ENCODE measurements around the gene SQOR.

The SQOR gene

DNA sequence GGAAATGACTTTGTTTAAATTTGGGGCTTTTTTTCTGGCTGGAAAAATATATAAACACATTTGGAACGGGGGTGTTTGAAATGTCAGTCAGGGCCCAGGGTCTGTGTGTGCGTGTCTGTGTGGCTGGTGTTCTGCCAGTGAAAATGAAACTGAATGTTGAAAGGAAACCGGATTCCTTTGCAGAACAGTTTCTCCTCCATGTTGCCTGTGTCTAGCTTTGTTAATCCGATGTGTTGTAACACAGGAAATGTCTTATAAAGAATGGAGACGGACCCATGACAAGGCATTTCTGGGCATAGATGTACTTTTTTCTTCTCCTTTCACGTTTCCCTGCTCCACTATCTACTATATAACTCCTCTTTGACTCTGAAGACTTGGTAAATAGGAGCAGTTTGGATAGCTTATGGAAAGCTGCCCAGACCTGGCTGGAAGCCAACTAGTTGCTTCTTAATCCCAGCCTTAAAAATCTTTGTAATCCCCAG, 2.8 kb downstream of the SQOR start:
- Histone ChIP-seq H2BK12ac (ENCODE audit: low read length) (no peak overlapping the region), H2BK120ac (ENCODE audit: low read depth, low read length) (no peak overlapping the region), H3K79me1 (ENCODE audit: low read depth, low read length) (no peaks in the 10 kb centered on the region), H3K4me2 (ENCODE audit: insufficient read depth, low read length, poor library complexity, severe bottlenecking) (no peak overlapping the region), H3K36me3 (replicated peaks in 1 of 2; ENCODE audit: control insufficient read depth in 2 of 2, insufficient read depth in 2 of 2, low read length in 2 of 2) (no peaks in the 10 kb centered on the region), H3K18ac (ENCODE audit: low read length) (no peak overlapping the region), H4K8ac (ENCODE audit: low read depth, low read length) (no peak overlapping the region), H3K9me3 (replicated peaks in 1 of 2; ENCODE audit: control insufficient read depth in 2 of 2, insufficient read depth in 1 of 2, low read depth in 1 of 2, low read length in 2 of 2) (no peaks in the 10 kb centered on the region), H3K9ac (ENCODE audit: low read depth, low read length, poor library complexity) (no peak overlapping the region), H2BK5ac (ENCODE audit: low read length) (no peak overlapping the region), H3K23ac (ENCODE audit: low read depth, low read length, poor library complexity) (no peak overlapping the region), H2BK15ac (ENCODE audit: low read length) (no peak overlapping the region), H3K4ac (ENCODE audit: low read length) (no peak overlapping the region), H3K27ac (replicated peaks; ENCODE audit: low read length) (no peak overlapping the region), H4K91ac (ENCODE audit: low read depth, low read length, poor library complexity) (no peak overlapping the region), H3K4me1 (ENCODE audit: control insufficient read depth in 2 of 2, insufficient read depth in 1 of 2, low read depth in 1 of 2, low read length in 2 of 2) (peaks cover 0 to 5% of the 10 kb centered on the region in 2 donors), H3K4me3 (ENCODE audit: low read length in 2 of 2) (no peak overlapping the region), H2AFZ (ENCODE audit: low read length) (peak overlapping the region; percentile 85), H3K14ac (ENCODE audit: low read length) (no peak overlapping the region), H2AK5ac (ENCODE audit: low read depth, low read length) (no peak overlapping the region), H3K27me3 (ENCODE audit: control insufficient read depth in 3 of 3, insufficient read depth in 3 of 3, low read depth in 1 of 3, low read length in 3 of 3) (peaks cover 0 to 40% (median 15%) of the 10 kb centered on the region in 3 experiments)
- WGBS, 2 donors (ENCODE audit: extremely low coverage in 2 of 2, insufficient read length in 2 of 2, insufficient replicate concordance in 1 of 2) = no CpG with 5 or more reads among the region's 6 CpGs
- no peak for DNase-seq (ENCODE audit: low spot score)

DNA sequence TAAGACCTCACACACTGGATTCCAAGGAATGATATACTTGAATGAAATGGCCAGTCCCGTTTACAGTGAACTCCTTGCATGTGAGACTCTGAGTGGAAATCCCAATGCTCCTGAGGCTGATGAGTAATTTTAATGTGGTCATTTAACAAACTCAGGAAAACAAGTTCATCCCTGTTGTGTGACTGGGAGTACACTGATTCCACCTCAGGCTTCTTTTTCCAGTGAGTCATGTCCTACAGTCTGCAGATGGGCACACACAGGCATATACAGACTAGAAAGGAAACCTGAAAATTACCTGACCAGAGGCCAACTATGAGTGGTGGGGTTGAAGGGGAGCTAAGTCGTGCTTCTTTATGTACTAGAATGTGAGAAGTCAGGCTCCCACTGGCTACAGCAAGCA, 5.8 kb downstream of the SQOR start:
- Histone ChIP-seq H2AFZ (ENCODE audit: low read length) (no peak overlapping the region), H3K27ac (replicated peaks; ENCODE audit: low read length) (no peak overlapping the region), H2BK12ac (ENCODE audit: low read length) (no peak overlapping the region), H4K8ac (ENCODE audit: low read depth, low read length) (no peak overlapping the region), H2BK120ac (ENCODE audit: low read depth, low read length) (no peak overlapping the region), H2BK5ac (ENCODE audit: low read length) (no peak overlapping the region), H2BK15ac (ENCODE audit: low read length) (no peak overlapping the region), H3K4me2 (ENCODE audit: insufficient read depth, low read length, poor library complexity, severe bottlenecking) (no peak overlapping the region), H3K18ac (ENCODE audit: low read length) (no peak overlapping the region), H4K91ac (ENCODE audit: low read depth, low read length, poor library complexity) (no peak overlapping the region), H2AK5ac (ENCODE audit: low read depth, low read length) (no peak overlapping the region), H3K27me3 (ENCODE audit: control insufficient read depth in 3 of 3, insufficient read depth in 3 of 3, low read depth in 1 of 3, low read length in 3 of 3) (peaks cover 0 to 19% (median 2%) of the 10 kb centered on the region in 3 experiments), H3K4me1 (ENCODE audit: control insufficient read depth in 2 of 2, insufficient read depth in 1 of 2, low read depth in 1 of 2, low read length in 2 of 2) (peaks cover 0 to 2% of the 10 kb centered on the region in 2 donors), H3K36me3 (replicated peaks in 1 of 2; ENCODE audit: control insufficient read depth in 2 of 2, insufficient read depth in 2 of 2, low read length in 2 of 2) (no peaks in the 10 kb centered on the region), H3K9me3 (replicated peaks in 1 of 2; ENCODE audit: control insufficient read depth in 2 of 2, insufficient read depth in 1 of 2, low read depth in 1 of 2, low read length in 2 of 2) (no peaks in the 10 kb centered on the region), H3K79me1 (ENCODE audit: low read depth, low read length) (no peaks in the 10 kb centered on the region), H3K9ac (ENCODE audit: low read depth, low read length, poor library complexity) (no peak overlapping the region), H3K4me3 (ENCODE audit: low read length in 2 of 2) (no peak overlapping the region), H3K23ac (ENCODE audit: low read depth, low read length, poor library complexity) (no peak overlapping the region), H3K14ac (ENCODE audit: low read length) (no peak overlapping the region), H3K4ac (ENCODE audit: low read length) (no peak overlapping the region)
- no CpG with 5 or more reads among the region's 2 CpGs for WGBS, 2 donors (ENCODE audit: extremely low coverage in 2 of 2, insufficient read length in 2 of 2, insufficient replicate concordance in 1 of 2)
- no peak for DNase-seq (ENCODE audit: low spot score)

DNA sequence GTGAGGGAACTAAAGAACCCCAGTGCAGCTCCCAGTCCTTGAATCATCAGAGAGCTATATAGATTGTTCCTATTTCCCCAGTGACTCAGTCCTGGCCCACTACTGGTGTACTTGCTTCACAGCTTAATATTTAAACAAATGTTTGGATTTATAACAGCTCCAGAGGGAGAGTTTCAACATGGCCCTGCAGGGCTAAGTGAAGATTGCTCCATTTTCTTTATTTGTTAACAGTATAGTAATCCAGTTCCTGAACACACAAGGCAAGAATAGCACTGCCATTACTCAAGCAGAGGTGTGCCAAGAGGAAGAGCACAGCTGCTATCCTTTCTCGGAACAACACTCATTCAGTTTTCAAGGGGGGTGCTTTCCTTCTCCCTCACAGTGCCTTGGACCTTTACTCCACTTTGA, 6.5 kb downstream of the SQOR start:
- H3K27me3 ChIP-seq (ENCODE audit: control insufficient read depth in 3 of 3, insufficient read depth in 3 of 3, low read depth in 1 of 3, low read length in 3 of 3) = peaks cover 0 to 14% (median 0%) of the 10 kb centered on the region in 3 experiments
- H2BK120ac ChIP-seq (ENCODE audit: low read depth, low read length) = no peak overlapping the region
- H3K14ac ChIP-seq (ENCODE audit: low read length) = no peak overlapping the region
- no peak overlapping the region for H2BK5ac ChIP-seq (ENCODE audit: low read length)
- H3K27ac ChIP-seq (replicated peaks; ENCODE audit: low read length) = no peak overlapping the region
- no peak overlapping the region for H4K91ac ChIP-seq (ENCODE audit: low read depth, low read length, poor library complexity)
- H3K23ac ChIP-seq (ENCODE audit: low read depth, low read length, poor library complexity) = no peak overlapping the region
- no peak overlapping the region for H3K4ac ChIP-seq (ENCODE audit: low read length)
- no peak for DNase-seq (ENCODE audit: low spot score)
- WGBS, 2 donors (ENCODE audit: extremely low coverage in 2 of 2, insufficient read length in 2 of 2, insufficient replicate concordance in 1 of 2) = no CpG with 5 or more reads among the region's 1 CpG
- no peaks in the 10 kb centered on the region for H3K79me1 ChIP-seq (ENCODE audit: low read depth, low read length)
- peaks cover 0 to 2% of the 10 kb centered on the region in 2 donors for H3K4me1 ChIP-seq (ENCODE audit: control insufficient read depth in 2 of 2, insufficient read depth in 1 of 2, low read depth in 1 of 2, low read length in 2 of 2)
- no peaks in the 10 kb centered on the region for H3K36me3 ChIP-seq (replicated peaks in 1 of 2; ENCODE audit: control insufficient read depth in 2 of 2, insufficient read depth in 2 of 2, low read length in 2 of 2)
- no peak overlapping the region for H2AFZ ChIP-seq (ENCODE audit: low read length)
- no peak overlapping the region for H2BK12ac ChIP-seq (ENCODE audit: low read length)
- H3K4me3 ChIP-seq (ENCODE audit: low read length in 2 of 2) = no peak overlapping the region
- no peak overlapping the region for H3K9ac ChIP-seq (ENCODE audit: low read depth, low read length, poor library complexity)
- no peak overlapping the region for H4K8ac ChIP-seq (ENCODE audit: low read depth, low read length)
- H2BK15ac ChIP-seq (ENCODE audit: low read length) = no peak overlapping the region
- no peaks in the 10 kb centered on the region for H3K9me3 ChIP-seq (replicated peaks in 1 of 2; ENCODE audit: control insufficient read depth in 2 of 2, insufficient read depth in 1 of 2, low read depth in 1 of 2, low read length in 2 of 2)
- no peak overlapping the region for H3K4me2 ChIP-seq (ENCODE audit: insufficient read depth, low read length, poor library complexity, severe bottlenecking)
- H3K18ac ChIP-seq (ENCODE audit: low read length) = no peak overlapping the region
- no peak overlapping the region for H2AK5ac ChIP-seq (ENCODE audit: low read depth, low read length)

DNA sequence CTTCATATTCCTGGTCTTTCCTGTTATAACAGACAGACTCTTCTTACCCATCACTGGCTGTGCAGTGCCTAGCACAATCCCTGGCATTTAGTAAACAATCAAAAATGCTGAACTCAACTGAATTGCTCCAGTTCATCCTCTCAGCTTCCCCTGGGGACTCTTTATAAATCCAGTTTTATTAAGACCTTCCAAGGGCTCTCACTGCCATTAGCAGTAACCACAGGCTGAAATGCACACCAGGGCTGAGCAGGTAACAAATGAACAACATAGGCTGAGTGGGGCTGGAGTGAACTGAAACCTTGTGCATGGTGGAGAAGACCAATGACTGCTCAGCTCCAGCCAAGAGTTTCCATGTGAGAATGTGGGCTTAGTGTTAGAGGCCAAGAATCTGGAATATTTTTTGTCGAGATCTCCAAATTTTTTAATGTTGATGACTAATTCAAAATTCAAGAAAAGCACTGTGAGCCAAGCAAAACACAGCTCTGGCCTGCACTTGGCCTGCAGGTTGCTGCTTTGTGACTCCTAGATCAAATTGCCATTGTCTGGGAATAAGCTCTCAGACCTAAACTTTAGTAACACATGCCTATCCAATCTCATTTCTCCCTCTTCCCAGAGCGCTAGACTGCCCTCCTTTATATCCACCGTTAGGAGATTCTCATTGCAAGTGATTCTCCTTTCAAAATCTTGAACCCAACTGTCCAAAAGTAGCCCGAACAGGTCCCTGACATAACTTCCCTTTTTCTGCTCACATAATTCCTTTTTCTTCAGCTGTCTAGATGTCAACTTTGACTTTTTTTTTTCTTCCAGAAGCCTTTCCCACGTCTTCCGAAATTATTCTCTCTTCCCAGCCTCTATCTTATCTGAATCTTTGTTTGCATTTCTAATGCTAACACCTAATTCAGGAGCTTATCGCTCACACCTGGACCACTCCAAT, 7.4 kb downstream of the SQOR start:
- Histone ChIP-seq H3K4me1 (ENCODE audit: control insufficient read depth in 2 of 2, insufficient read depth in 1 of 2, low read depth in 1 of 2, low read length in 2 of 2) (peaks cover 0 to 2% of the 10 kb centered on the region in 2 donors), H3K23ac (ENCODE audit: low read depth, low read length, poor library complexity) (no peak overlapping the region), H3K4me3 (ENCODE audit: low read length in 2 of 2) (no peak overlapping the region), H3K4me2 (ENCODE audit: insufficient read depth, low read length, poor library complexity, severe bottlenecking) (no peak overlapping the region), H3K18ac (ENCODE audit: low read length) (no peak overlapping the region), H3K9me3 (replicated peaks in 1 of 2; ENCODE audit: control insufficient read depth in 2 of 2, insufficient read depth in 1 of 2, low read depth in 1 of 2, low read length in 2 of 2) (no peaks in the 10 kb centered on the region), H4K8ac (ENCODE audit: low read depth, low read length) (no peak overlapping the region), H3K4ac (ENCODE audit: low read length) (no peak overlapping the region), H3K79me1 (ENCODE audit: low read depth, low read length) (no peaks in the 10 kb centered on the region), H3K27ac (replicated peaks; ENCODE audit: low read length) (no peak overlapping the region), H2BK120ac (ENCODE audit: low read depth, low read length) (no peak overlapping the region), H3K14ac (ENCODE audit: low read length) (no peak overlapping the region), H2BK15ac (ENCODE audit: low read length) (no peak overlapping the region), H2AK5ac (ENCODE audit: low read depth, low read length) (no peak overlapping the region), H3K27me3 (ENCODE audit: control insufficient read depth in 3 of 3, insufficient read depth in 3 of 3, low read depth in 1 of 3, low read length in 3 of 3) (peaks cover 0 to 14% (median 0%) of the 10 kb centered on the region in 3 experiments), H2AFZ (ENCODE audit: low read length) (no peak overlapping the region), H2BK5ac (ENCODE audit: low read length) (no peak overlapping the region), H2BK12ac (ENCODE audit: low read length) (no peak overlapping the region), H3K36me3 (replicated peaks in 1 of 2; ENCODE audit: control insufficient read depth in 2 of 2, insufficient read depth in 2 of 2, low read length in 2 of 2) (no peaks in the 10 kb centered on the region), H3K9ac (ENCODE audit: low read depth, low read length, poor library complexity) (no peak overlapping the region), H4K91ac (ENCODE audit: low read depth, low read length, poor library complexity) (no peak overlapping the region)
- no peak for DNase-seq (ENCODE audit: low spot score)
- 100% methylated on average over 1 of the region's 7 CpGs; no CpG with 5 or more reads in 1 of the 2 donors for WGBS, 2 donors (ENCODE audit: extremely low coverage in 2 of 2, insufficient read length in 2 of 2, insufficient replicate concordance in 1 of 2)

All from neuronal stem cell (in vitro differentiated cells).